GM12878 (cell line): ENCODE data around the gene CDKN3. TPM values are rescaled to one million over a fixed set of nuclear protein-coding genes. Genes with fewer than 3 reads are reported as not detected.
A peak's percentile ranks its signal among the peaks of the same experiment; 100 is the strongest.

Source experiments
- ATAC-seq: fragments of 200-7000 bp; cut with Tn5 transposase; 3 replicates; pipeline ENCODE4 v1.9.1; 2020; ENCODE audit warnings: mild to moderate bottlenecking, moderate library complexity
- BruUV-seq: library from RNA; stranded (reverse); fragments of 400-500 nt; replicated peaks from 2 replicates; lab custom pipeline; 2021; lab: Mats Ljungman, UMichigan
- CTCF ChIA-PET: fragments of 300-600 bp; sonication (Branson Sonifier 250); formaldehyde crosslinking; extraction: SDS; loops from one replicate; lab custom pipeline; 2021; ENCODE audit warnings: inconsistent platforms; lab: Yijun Ruan, JAX
- POLR2A ChIA-PET: fragments of 350-600 bp; formaldehyde crosslinking; extraction: SDS; loops from one replicate; lab custom pipeline; 2021; ENCODE audit warnings: inconsistent platforms; lab: Charles Lee
- RAD21 ChIA-PET: fragments of 300-600 bp; sonication (Branson Sonifier 250); formaldehyde crosslinking; loops from one replicate; lab custom pipeline; 2023; ENCODE audit warnings: antibody characterized with exemption; ENCODE audit not compliant: unreplicated experiment; lab: Charles Lee
- SMC1A ChIA-PET: fragments of 300-600 bp; sonication (Branson Sonifier 250); formaldehyde crosslinking; loops from one replicate; lab custom pipeline; 2023; ENCODE audit not compliant: unreplicated experiment, uncharacterized antibody; lab: Charles Lee
- DNase-seq: peaks from one replicate; pipeline ENCODE4 v3.0.0-alpha.2; 2011; ENCODE audit warnings: low read depth, low spot score
- FAIRE-seq: peaks from 3 replicates; lab custom pipeline; 2011; peaks lifted over from hg19 to GRCh38; lab: Jason Lieb, UNC
- H2AFZ ChIP-seq: 2 replicates; pipeline ENCODE4 v1.6.0; 2011; ENCODE audit warnings: low read depth, low read length, control low read depth; ENCODE audit not compliant: control insufficient read depth
- H3K27ac ChIP-seq: 2 replicates; pipeline ENCODE4 v1.5.1; 2011; ENCODE audit warnings: control low read depth; ENCODE audit not compliant: control insufficient read depth, insufficient read depth
- H3K27me3 ChIP-seq, 2 experiments: replicated peaks in 1 of 2; 2 replicates each; pipeline versions ENCODE4 v1.6.0 to v1.6.1; 2011; ENCODE audit warnings: low read length in 1 of 2; ENCODE audit not compliant: control insufficient read depth in 2 of 2, insufficient read depth in 2 of 2
- H3K36me3 ChIP-seq, 2 experiments: 2 replicates each; pipeline ENCODE4 v1.5.1; 2011; ENCODE audit warnings: low read length in 1 of 2; ENCODE audit not compliant: control insufficient read depth in 2 of 2, insufficient read depth in 2 of 2
- H3K4me1 ChIP-seq: 2 replicates; pipeline ENCODE4 v1.6.1; 2011; ENCODE audit warnings: mild to moderate bottlenecking, low read length, moderate library complexity, mixed read lengths; ENCODE audit not compliant: control insufficient read depth, insufficient read depth
- H3K4me2 ChIP-seq: 2 replicates; pipeline ENCODE4 v1.6.0; 2011; ENCODE audit warnings: control low read depth; ENCODE audit not compliant: control insufficient read depth, insufficient read depth
- H3K4me3 ChIP-seq: fragments of 200-600 bp; sonication (generic); 2 replicates; pipeline ENCODE4 v1.5.1; 2016
- H3K79me2 ChIP-seq: 2 replicates; pipeline ENCODE4 v1.6.0; 2011; ENCODE audit warnings: low read length; ENCODE audit not compliant: control insufficient read depth, insufficient read depth
- H3K9ac ChIP-seq: 2 replicates; pipeline ENCODE4 v1.8.0; 2011; ENCODE audit warnings: low read length, control low read depth, mixed read lengths; ENCODE audit not compliant: control insufficient read depth, insufficient read depth
- H3K9me3 ChIP-seq: replicated peaks from 3 replicates; pipeline ENCODE4 v1.5.1; 2011; ENCODE audit warnings: mild to moderate bottlenecking, low read length; ENCODE audit not compliant: control insufficient read depth, insufficient read depth
- H4K20me1 ChIP-seq: 2 replicates; pipeline ENCODE4 v1.6.0; 2011; ENCODE audit not compliant: control insufficient read depth, insufficient read depth
- ASH2L ChIP-seq: fragments of 300-600, 200-600 bp; sonication (generic); IDR thresholded peaks from 2 replicates; pipeline ENCODE4 v1.6.1; 2017; ENCODE audit warnings: low read depth, mild to moderate bottlenecking, borderline replicate concordance
- CHD2 ChIP-seq: IDR thresholded peaks from 2 replicates; pipeline ENCODE4 v1.6.1; 2011; ENCODE audit warnings: low read depth, low read length, improper control_type of control experiment, borderline replicate concordance
- MYB ChIP-seq: fragments of 150-350 bp; IDR thresholded peaks from 2 replicates; pipeline ENCODE4 v1.6.1; 2014; ENCODE audit warnings: mild to moderate bottlenecking, low read depth, low read length, borderline replicate concordance
- PAX8 ChIP-seq: fragments of 450-650 bp; IDR thresholded peaks from 2 replicates; pipeline ENCODE4 v1.6.1; 2017; ENCODE audit warnings: mild to moderate bottlenecking, moderate library complexity
- RUNX3 ChIP-seq: IDR thresholded peaks from 2 replicates; pipeline ENCODE4 v1.6.1; 2012; ENCODE audit warnings: low read length, inconsistent platforms
- SIN3A ChIP-seq: IDR thresholded peaks from 2 replicates; pipeline ENCODE4 v1.6.1; 2012; ENCODE audit warnings: low read depth, low read length, improper control_type of control experiment
- SREBF1 ChIP-seq: IDR thresholded peaks from 2 replicates; pipeline ENCODE4 v1.6.1; 2012; ENCODE audit warnings: mild to moderate bottlenecking, low read length
- TARDBP ChIP-seq: IDR thresholded peaks from 2 replicates; pipeline ENCODE4 v1.6.1; 2016; ENCODE audit warnings: borderline replicate concordance
- YY1 ChIP-seq: IDR thresholded peaks from 2 replicates; pipeline ENCODE4 v1.6.1; 2011; ENCODE audit warnings: low read depth, mild to moderate bottlenecking, low read length
- ZSCAN29 ChIP-seq: fragments of 450-650 bp; IDR thresholded peaks from 2 replicates; pipeline ENCODE4 v1.6.1; 2017; ENCODE audit warnings: mild to moderate bottlenecking, moderate library complexity
- WGBS: methylation state at CpG from one replicate; pipeline ENCODE4 v1.1.6; 2016; ENCODE audit warnings: low lambda C conversion rate; ENCODE audit not compliant: insufficient replicate concordance, insufficient coverage; ENCODE audit errors: missing lambda C conversion rate; 5-methylcytosine and 5-hydroxymethylcytosine counted together
- in situ Hi-C: fragments of 300-500 bp; cut with MboI; formaldehyde crosslinking; loops from 9 replicates; pipeline ENCODE4 v1.14.3; 2018; ENCODE audit warnings: mixed read lengths
- intact Hi-C: fragments of 100-400 bp; cut with micrococcal nuclease; formaldehyde crosslinking; loops from one replicate; pipeline ENCODE4 v1.14.2; 2022; ENCODE audit not compliant: unreplicated experiment
- polyA plus RNA-seq, 11 experiments: library from polyadenylated mRNA; depleted of rRNA in 4 of 11; unstranded in 6 of 11; stranded (reverse) in 5 of 11; fragments of >200 nt; fragmentation: Nextera tagmentation in 4 of 11; fragmentation: Illumina TruSeq in 1 of 11; extraction: Ambion mirVana in 4 of 11; extraction: Trizol in 1 of 11; gene quantifications; 1 replicate in 1 of 11; 2 replicates in 10 of 11; pipeline versions ENCODE4 v1.2.1 to v1.2.3, GENCODE V29; 2011 to 2016; ENCODE audit warnings: inconsistent platforms in 2 of 11, missing spikeins in 2 of 11, low read depth in 1 of 11
- total RNA-seq, 4 experiments: library from RNA; depleted of rRNA in 3 of 4; stranded (reverse); fragments of >200 nt in 3 of 4; fragmentation: Illumina TruSeq in 1 of 4; extraction: Trizol in 1 of 4; gene quantifications; 2 replicates each; pipeline versions ENCODE4 v1.2.1 to v1.2.3, GENCODE V29; 2013 to 2021
- TF ChIP-seq, protein P1 (sequence below): fragments of 450-650 bp; IDR thresholded peaks from 2 replicates; pipeline ENCODE4 v1.6.1; 2016; ENCODE audit warnings: mild to moderate bottlenecking
- TF ChIP-seq, protein P2 (sequence below): IDR thresholded peaks from 2 replicates; pipeline ENCODE4 v1.6.1; 2011; ENCODE audit warnings: low read depth, mild to moderate bottlenecking, low read length, moderate library complexity, borderline replicate concordance; ENCODE audit errors: extremely low read depth
- TF ChIP-seq, protein P3 (sequence below): fragments of 450-650 bp; formaldehyde crosslinking; IDR thresholded peaks from 2 replicates; pipeline ENCODE4 v1.5.0; 2022; ENCODE audit warnings: mild to moderate bottlenecking, missing genetic modification characterization

CDKN3 gene
- total and polyA plus RNA-seq, 10 of the 15 experiments (the other 5 are each of a cell fraction or from before 2014, with no cell fraction given), result 54.9 to 197 (median 111) TPM

DNA sequence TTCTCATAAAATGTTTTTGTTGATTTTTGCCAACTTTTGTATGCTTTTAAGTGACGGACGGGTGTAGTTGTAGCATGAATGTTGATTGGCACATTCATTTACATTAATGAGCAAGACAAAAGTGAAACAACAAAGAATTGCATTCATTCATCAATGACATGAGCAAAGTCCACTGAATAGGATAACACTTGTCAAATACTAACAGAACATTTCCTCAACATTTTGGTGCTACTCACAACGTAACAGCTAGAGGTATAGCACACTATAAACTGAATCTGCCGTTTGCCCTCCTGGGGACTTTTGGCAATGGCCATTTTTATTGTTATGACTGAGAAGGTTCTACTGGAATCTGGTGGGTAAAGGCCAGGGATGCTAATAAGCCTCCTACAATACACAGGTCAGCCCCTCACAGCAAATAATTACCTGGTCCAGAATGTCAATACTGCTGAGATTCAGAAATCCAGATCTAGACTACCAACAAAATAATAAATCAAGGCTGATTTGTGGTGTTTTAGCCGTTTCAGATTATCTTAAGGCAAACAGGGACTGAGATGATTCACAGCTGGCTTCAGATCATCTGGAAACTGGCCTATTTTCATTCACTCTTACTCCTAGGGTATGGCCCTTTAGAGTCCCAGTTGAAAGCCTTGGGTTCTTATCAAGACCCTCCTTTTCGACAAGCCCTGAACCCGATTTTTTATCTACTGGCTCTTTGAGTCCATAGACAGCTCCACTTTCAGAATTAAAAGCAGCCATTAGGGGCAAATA lies 22.5 kb upstream of the CDKN3 start:
- BruUV-seq, result no TSS peak
- Histone ChIP-seq H4K20me1 (no peaks in the 10 kb centered on the region), H3K9me3 (no peaks in the 10 kb centered on the region), H3K36me3 (no peaks in the 10 kb centered on the region), H3K4me2 (no peak overlapping the region), H3K79me2 (no peaks in the 10 kb centered on the region), H3K27ac (no peak overlapping the region), H3K9ac (no peak overlapping the region), H3K27me3 (no peaks in the 10 kb centered on the region; a peak in 1 of 4 replicates), H2AFZ (no peak overlapping the region), H3K4me3 (no peak overlapping the region), H3K4me1 (no peaks in the 10 kb centered on the region)
- in situ Hi-C loops, result no loop called here
- no peak for TF ChIP-seq SIN3A
- 0 out of 2 replicates have a peak, but pooled peaks have one; percentile 28 for TF ChIP-seq YY1
- RAD21 ChIA-PET, result no interaction called here
- WGBS, result 45% methylated on average over 7 of the region's 7 CpGs
- no peak for DNase-seq
- CTCF ChIA-PET, result interaction anchor here (0.9 kb wide), 1 partner anchor 26 kb away, joined by 3 read pairs; no protein-coding TSS in a partner anchor
- peak; percentile 22; the same call in 1 of the 3 replicates for ATAC-seq
- POLR2A ChIA-PET, result interaction anchor here (1.4 kb wide), 1 partner anchor 11 kb away, joined by 5 read pairs; no protein-coding TSS in a partner anchor
- SMC1A ChIA-PET, result no interaction called here
- no peak for FAIRE-seq
- intact Hi-C loops, result no loop called here

DNA sequence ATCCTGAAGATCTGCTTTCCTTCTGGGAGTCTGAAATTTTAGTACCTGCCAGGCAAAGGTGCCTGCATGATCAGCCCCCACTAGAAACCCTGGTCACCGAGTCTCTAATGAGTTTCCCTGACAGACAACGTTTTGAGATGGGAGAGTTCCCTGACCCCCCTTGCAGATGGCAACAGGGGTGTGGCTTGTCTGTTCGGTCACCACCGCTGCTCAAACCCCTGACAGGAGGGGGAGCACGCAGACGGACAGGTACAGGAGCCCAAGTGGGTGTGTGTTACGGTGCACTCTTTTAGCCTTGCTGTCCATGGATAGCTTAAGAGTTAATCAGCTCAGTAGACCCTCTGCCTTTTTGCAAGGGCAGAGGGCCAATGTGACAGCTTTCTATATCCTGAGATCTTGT lies 19.3 kb upstream of the CDKN3 start:
- no peak for ATAC-seq
- Histone ChIP-seq H3K79me2 (no peaks in the 10 kb centered on the region), H3K27me3 (no peaks in the 10 kb centered on the region; a peak in 1 of 4 replicates), H2AFZ (no peak overlapping the region), H3K27ac (no peak overlapping the region), H3K4me2 (no peak overlapping the region), H3K4me3 (no peak overlapping the region), H4K20me1 (no peaks in the 10 kb centered on the region), H3K36me3 (no peaks in the 10 kb centered on the region), H3K9me3 (no peaks in the 10 kb centered on the region), H3K4me1 (no peaks in the 10 kb centered on the region), H3K9ac (no peak overlapping the region)
- DNase-seq, result no peak
- intact Hi-C loops (no loop called here), in situ Hi-C loops (no loop called here)
- no TSS peak for BruUV-seq
- 55% methylated on average over 7 of the region's 7 CpGs for WGBS
- ChIA-PET CTCF (no interaction called here), POLR2A (no interaction called here), SMC1A (no interaction called here), RAD21 (no interaction called here)
- no peak for FAIRE-seq
- TF ChIP-seq RUNX3 (no peak), CHD2 (no peak), TARDBP (no peak), PAX8 (no peak), SREBF1 (no peak), ZSCAN29 (no peak), MYB (no peak), ASH2L (no peak)
- TF ChIP-seq, protein P1, sequence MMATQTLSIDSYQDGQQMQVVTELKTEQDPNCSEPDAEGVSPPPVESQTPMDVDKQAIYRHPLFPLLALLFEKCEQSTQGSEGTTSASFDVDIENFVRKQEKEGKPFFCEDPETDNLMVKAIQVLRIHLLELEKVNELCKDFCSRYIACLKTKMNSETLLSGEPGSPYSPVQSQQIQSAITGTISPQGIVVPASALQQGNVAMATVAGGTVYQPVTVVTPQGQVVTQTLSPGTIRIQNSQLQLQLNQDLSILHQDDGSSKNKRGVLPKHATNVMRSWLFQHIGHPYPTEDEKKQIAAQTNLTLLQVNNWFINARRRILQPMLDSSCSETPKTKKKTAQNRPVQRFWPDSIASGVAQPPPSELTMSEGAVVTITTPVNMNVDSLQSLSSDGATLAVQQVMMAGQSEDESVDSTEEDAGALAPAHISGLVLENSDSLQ, result no peak
- TF ChIP-seq, protein P2, sequence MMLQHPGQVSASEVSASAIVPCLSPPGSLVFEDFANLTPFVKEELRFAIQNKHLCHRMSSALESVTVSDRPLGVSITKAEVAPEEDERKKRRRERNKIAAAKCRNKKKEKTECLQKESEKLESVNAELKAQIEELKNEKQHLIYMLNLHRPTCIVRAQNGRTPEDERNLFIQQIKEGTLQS, result no peak
- TF ChIP-seq, protein P3, sequence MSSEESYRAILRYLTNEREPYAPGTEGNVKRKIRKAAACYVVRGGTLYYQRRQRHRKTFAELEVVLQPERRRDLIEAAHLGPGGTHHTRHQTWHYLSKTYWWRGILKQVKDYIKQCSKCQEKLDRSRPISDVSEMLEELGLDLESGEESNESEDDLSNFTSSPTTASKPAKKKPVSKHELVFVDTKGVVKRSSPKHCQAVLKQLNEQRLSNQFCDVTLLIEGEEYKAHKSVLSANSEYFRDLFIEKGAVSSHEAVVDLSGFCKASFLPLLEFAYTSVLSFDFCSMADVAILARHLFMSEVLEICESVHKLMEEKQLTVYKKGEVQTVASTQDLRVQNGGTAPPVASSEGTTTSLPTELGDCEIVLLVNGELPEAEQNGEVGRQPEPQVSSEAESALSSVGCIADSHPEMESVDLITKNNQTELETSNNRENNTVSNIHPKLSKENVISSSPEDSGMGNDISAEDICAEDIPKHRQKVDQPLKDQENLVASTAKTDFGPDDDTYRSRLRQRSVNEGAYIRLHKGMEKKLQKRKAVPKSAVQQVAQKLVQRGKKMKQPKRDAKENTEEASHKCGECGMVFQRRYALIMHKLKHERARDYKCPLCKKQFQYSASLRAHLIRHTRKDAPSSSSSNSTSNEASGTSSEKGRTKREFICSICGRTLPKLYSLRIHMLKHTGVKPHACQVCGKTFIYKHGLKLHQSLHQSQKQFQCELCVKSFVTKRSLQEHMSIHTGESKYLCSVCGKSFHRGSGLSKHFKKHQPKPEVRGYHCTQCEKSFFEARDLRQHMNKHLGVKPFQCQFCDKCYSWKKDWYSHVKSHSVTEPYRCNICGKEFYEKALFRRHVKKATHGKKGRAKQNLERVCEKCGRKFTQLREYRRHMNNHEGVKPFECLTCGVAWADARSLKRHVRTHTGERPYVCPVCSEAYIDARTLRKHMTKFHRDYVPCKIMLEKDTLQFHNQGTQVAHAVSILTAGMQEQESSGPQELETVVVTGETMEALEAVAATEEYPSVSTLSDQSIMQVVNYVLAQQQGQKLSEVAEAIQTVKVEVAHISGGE, result no peak
